Measurements from ENCODE around the gene MAT2A. TPM values are rescaled to one million over a fixed set of nuclear protein-coding genes. Genes with fewer than 3 reads are reported as not detected.

Gene MAT2A
- total RNA-seq, 4 donors from 2014 or later = 223 to 1,046 (median 437) TPM

DNA sequence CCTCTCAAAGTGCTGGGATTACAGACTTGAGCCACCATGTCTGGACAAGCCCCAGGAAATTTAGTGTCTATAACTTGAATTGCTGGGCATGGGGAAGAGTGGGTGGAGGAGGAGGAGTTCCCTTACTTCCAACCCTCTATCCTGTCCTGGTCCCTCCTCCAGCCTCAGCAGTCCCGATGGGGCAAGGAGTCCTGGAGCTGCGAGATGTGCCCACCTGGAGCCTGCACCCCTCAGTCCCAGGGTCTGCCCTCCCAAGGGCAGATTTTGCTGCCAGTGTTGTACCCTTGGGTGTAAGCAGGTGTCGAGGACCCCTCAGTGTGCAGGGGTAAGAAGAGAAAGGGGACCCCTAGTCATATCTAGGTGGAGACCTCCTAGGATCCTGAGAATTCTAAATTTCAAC lies 41.2 kb downstream of the MAT2A start:
- TF ChIP-seq, protein P1, sequence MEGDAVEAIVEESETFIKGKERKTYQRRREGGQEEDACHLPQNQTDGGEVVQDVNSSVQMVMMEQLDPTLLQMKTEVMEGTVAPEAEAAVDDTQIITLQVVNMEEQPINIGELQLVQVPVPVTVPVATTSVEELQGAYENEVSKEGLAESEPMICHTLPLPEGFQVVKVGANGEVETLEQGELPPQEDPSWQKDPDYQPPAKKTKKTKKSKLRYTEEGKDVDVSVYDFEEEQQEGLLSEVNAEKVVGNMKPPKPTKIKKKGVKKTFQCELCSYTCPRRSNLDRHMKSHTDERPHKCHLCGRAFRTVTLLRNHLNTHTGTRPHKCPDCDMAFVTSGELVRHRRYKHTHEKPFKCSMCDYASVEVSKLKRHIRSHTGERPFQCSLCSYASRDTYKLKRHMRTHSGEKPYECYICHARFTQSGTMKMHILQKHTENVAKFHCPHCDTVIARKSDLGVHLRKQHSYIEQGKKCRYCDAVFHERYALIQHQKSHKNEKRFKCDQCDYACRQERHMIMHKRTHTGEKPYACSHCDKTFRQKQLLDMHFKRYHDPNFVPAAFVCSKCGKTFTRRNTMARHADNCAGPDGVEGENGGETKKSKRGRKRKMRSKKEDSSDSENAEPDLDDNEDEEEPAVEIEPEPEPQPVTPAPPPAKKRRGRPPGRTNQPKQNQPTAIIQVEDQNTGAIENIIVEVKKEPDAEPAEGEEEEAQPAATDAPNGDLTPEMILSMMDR (IDR thresholded peaks at IDR 0.05) = no peak
- no peak for ATAC-seq (ENCODE audit: low FRiP score)

DNA sequence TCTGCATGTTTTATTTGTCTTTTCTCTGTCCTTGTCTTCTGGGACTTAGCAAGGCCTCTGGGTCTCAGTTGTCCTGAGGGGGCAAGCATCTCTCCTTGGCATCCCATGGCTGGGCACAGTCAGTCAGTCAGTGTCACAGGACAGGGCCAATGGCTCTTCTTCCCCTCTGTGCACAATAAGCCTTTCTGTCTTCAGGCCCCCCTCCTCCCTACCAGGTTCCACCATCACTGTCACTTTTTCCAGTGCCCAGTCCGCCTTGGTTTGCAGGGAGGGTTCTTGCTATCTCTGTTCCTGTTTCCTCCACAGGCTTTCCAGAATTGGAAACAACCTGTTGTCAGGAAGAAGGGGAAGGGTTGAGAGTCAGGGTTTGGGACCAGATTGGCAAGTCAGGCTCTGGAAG lies 43.5 kb downstream of the MAT2A start:
- DNase-seq (ENCODE audit: low spot score) (no peak), ATAC-seq (ENCODE audit: low FRiP score) (no peak)
- TF ChIP-seq, protein P1 (IDR thresholded peaks at IDR 0.05) = no peak

More for the DNA sequence above, 41.2 kb downstream of the MAT2A start:
- DNase-seq (ENCODE audit: low spot score) = no peak

DNA sequence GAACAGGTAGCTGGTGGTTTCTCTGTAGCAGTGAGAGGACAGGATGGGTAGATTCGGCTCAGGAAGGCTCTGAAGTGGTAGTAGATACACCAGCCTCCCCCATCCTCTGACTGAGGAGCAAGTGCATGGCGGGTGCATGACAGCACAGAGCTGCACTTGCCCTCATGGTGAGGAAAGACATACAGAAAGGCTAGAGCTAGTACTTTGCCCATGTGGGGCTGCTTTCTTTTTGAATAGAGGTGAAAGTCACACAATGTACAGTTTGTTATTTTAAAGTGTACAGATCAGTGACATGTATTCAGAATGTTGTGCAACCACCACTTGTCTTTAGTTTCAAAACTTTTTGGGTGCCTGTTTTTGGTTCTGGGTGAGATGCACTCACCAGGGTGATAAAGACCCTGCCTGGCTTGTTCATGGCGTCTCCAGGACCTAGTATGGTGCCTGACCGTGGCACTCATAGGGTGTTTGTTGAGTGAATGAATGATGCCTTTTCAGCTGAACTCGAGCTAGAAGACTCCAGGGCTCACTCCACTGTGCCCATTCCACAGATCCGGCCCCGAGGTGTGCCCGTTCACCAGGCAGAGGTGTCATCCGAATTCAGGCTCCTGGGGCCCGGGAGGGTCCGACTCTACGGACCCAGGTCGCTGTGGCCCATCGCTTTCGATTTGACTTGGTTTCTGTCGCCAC lies 44.8 kb downstream of the MAT2A start:
- TF ChIP-seq, protein P1 (IDR thresholded peaks at IDR 0.05) = no peak
- no peak for ATAC-seq (ENCODE audit: low FRiP score)
- DNase-seq (ENCODE audit: low spot score) = no peak

DNA sequence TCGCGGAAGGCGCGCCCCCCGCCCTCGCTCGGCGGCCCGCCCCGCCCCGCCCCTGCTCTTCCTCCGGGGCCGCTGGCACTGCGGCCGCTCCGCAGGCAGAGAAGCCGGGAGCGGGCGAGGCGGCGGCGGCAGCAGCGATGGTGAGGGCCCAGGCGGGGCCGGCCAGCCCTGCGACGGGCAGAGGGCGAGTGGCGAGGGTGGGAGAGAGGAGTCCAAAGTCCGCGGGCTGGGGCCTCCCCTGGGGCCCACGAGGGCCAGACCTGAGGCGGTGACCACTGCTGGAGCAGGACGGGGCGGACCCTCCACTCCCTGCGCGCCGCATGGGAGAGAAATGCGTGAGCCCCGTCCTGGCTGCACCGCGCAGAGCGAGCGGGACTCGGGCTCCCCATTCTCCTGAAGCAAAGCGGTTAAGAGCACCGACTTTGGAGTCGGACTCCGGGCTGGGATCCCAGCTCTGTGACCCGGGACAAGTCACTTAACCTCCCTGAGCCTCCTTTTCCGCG lies 45.4 kb downstream of the MAT2A start, which contains the start of gene VAMP5:
Gene VAMP5, plus strand, starts transcription at position 78 of the 503 bp plus-strand sequence. Its CDS starts 60 bp downstream, at position 138.
- DNase-seq (ENCODE audit: low spot score) (no peak), ATAC-seq (ENCODE audit: low FRiP score) (peak; percentile 52)
- TF ChIP-seq, protein P1 (IDR thresholded peaks at IDR 0.05) = no peak

DNA sequence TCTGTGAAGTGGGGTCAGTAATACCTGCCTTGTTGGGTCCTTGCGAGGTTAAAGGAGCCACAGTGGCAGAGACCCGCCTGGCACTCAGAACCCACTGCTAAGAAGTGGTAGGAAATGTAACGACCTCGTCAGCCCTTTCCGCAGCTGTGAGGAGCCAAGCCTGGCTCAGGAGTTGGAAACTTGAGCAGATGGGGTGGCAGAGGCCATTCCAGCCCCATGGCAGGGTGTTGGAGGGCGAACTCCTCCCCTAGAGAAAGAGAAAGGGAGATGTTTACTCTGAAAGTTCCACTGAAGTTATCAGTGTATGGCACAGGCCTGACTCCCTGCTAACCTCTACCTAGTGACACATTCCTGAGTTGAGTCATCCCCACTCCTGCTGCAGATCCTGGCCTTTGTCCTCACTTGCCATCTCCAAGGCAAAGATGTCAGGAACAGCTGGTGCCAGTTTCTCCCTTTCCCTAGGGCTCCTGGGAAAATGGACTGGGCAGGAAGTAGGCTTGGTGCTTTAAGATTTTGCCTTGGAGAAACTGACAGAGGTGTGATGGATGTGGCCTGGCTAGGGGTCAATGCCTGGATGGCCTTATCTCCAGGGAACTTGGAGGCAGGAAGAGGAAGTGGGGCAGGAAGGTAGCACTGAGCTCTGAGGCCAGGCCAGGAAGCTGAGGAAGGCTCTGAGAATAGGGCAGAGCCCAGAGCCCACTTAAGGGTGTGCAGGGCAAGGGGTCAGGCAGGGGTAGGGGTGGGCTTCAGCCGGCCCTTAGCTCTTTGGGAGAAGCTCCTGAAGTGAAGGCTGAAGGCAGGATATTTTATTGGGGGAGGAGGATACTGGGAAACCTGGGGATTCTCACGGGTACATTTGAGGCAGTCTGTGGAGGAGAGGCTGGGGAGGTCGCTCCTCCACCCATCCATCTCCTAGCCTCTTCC lies 46.2 kb downstream of the MAT2A start:
- peak; percentile 42 for ATAC-seq (ENCODE audit: low FRiP score)
- TF ChIP-seq, protein P1 (IDR thresholded peaks at IDR 0.05) = no peak
- no peak for DNase-seq (ENCODE audit: low spot score)

DNA sequence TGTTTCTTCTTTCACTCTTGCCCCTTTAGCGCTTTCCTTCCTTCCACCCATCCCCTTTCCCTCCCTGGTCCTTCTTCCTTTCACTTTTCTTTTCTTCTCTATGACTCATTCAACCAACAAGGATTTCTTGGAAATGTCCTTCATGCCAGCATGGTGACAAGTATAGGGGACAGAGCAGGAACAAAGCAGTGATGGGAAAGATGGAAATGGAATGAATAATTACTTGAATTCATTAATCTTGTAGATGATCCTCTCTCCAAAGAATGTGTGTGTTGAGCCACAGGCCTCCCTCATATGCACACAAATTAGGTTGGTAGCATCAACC lies 46.8 kb downstream of the MAT2A start:
- peak; percentile 58 for ATAC-seq (ENCODE audit: low FRiP score)

More for the DNA sequence above, 46.8 kb downstream of the MAT2A start:
- TF ChIP-seq, protein P1 (IDR thresholded peaks at IDR 0.05) = no peak
- DNase-seq (ENCODE audit: low spot score) = no peak

Measured in omental fat pad (tissue), 4 donors.